Activated T-helper 1 cell treated with anti-CD3 and anti-CD28 coated beads, Interleukin-12 subunit alpha, Interleukin-12 subunit beta, Interleukin-2, Interleukin-4 antibody, amounts not matched to agents 30 ng/mL and 10 ng/mL and 1 ng/mL, durations not matched to agents 14 hours and 24 hours and 36 hours (primary cell): Measurements from ENCODE around the gene PDE6A. TPM values are rescaled to one million over a fixed set of nuclear protein-coding genes. Genes with fewer than 3 reads are reported as not detected.
"Not testable (repeated sequence)": the region's sequence is repeated elsewhere in the genome, so short reads cannot be mapped to it uniquely, and the experiment has no call there.

Experiments used
- DNase-seq: peaks from one replicate; pipeline ENCODE4 v3.0.0; 2021; ENCODE audit warnings: low spot score
- H3K27ac Mint-ChIP-seq: one replicate; pipeline ENCODE4 v1.8.0; 2021; ENCODE audit warnings: mild to moderate bottlenecking, mixed read lengths
- H3K27me3 Mint-ChIP-seq: one replicate; pipeline ENCODE4 v1.8.0; 2022; ENCODE audit warnings: mild to moderate bottlenecking, moderate library complexity, mixed read lengths; ENCODE audit not compliant: insufficient read depth
- H3K36me3 Mint-ChIP-seq: one replicate; pipeline ENCODE4 v1.8.0; 2021; ENCODE audit warnings: low read depth, mixed read lengths
- H3K4me1 Mint-ChIP-seq: one replicate; pipeline ENCODE4 v1.8.0; 2021; ENCODE audit warnings: low read depth, mixed read lengths
- H3K4me3 Mint-ChIP-seq: one replicate; pipeline ENCODE4 v1.8.0; 2021; ENCODE audit warnings: mild to moderate bottlenecking, moderate library complexity, mixed read lengths
- H3K9me3 Mint-ChIP-seq: one replicate; pipeline ENCODE4 v1.8.0; 2021; ENCODE audit warnings: mixed read lengths
- intact Hi-C: fragments of 100-400 bp; cut with micrococcal nuclease; formaldehyde crosslinking; loops from one replicate; pipeline ENCODE4 v1.15.1; 2024
- total RNA-seq: library from RNA; stranded (reverse); gene quantifications from 2 replicates; pipeline ENCODE4 v1.2.3, GENCODE V29; 2022

PDE6A gene
- total RNA-seq, 1 donor from 2014 or later = not detected

DNA sequence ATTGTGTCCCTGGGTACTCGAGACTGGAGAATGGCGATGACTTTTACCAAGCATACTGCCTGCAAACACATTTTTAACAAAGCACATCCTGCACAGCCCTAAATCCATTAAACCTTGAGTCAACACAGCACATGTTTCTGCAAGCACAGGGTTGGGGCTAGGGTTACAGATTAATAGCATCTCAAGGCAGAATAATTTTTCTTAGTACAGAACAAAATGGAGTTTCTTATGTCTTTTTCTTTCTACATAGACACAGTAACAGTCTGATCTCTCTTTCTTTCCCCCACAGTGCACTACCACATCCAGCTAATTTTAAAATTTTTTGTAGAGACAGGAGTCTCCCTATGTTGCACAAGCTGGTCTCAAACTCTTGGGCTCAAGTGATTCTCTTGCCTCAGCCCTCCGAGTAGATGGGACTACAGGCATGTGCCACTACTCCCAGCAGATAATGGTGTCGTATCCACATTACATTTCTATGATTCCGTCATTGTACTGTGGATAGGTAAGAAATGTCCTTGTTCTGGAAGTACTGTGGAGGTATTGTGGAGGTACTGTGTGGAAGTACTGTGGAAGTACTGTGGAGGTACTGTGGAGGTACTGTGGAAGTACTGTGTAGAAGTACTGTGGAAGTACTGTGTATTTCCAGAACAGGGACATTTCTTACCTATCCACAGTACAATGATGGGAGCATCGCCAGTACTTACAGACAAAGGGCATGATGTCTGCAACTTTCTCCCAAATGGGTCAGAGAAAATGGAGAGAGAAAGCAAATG, 1.2 kb downstream of the PDE6A start:
- intact Hi-C loops, H3K36me3 Mint-ChIP-seq, H3K4me1 Mint-ChIP-seq, DNase-seq, H3K4me3 Mint-ChIP-seq, H3K27ac Mint-ChIP-seq, H3K9me3 Mint-ChIP-seq, H3K27me3 Mint-ChIP-seq: not testable (repeated sequence)

DNA sequence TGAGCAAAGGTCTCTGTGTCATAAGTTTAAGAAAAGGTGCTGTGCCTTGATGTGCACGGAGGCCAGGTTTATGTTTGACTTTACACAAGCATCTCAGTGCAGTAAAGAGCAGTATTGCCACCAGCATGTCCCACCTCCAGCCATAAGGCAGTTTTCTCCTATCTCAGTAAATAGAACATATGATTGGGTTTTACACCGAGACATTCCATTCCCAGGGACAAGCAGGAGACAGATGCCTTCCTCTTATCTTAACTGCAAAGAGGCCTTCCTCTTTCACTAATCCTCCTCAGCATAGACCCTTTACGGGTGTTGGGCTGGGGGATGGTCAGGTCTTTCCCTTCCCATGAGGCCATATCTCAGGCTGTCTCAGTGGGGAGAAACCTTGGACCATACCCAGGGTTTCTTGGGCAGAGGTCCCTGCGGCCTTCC, 1.8 kb downstream of the PDE6A start:
- H3K36me3 Mint-ChIP-seq, H3K4me3 Mint-ChIP-seq, H3K27ac Mint-ChIP-seq, H3K9me3 Mint-ChIP-seq, H3K4me1 Mint-ChIP-seq, H3K27me3 Mint-ChIP-seq, DNase-seq, intact Hi-C loops: not testable (repeated sequence)

- H3K27me3 Mint-ChIP-seq = no peaks in the 10 kb centered on the region
- no peak overlapping the region for H3K27ac Mint-ChIP-seq
- H3K4me3 Mint-ChIP-seq = no peak overlapping the region
- DNase-seq = no peak
- H3K36me3 Mint-ChIP-seq = no peaks in the 10 kb centered on the region
- H3K9me3 Mint-ChIP-seq = no peaks in the 10 kb centered on the region
- intact Hi-C loops = no loop called here
- H3K4me1 Mint-ChIP-seq = no peaks in the 10 kb centered on the region
These were observed 2.4 kb downstream of the PDE6A start for GRCh38 chr5:149942199-149942598.

- no peaks in the 10 kb centered on the region for H3K9me3 Mint-ChIP-seq
- H3K4me3 Mint-ChIP-seq = no peak overlapping the region
- H3K27ac Mint-ChIP-seq = no peak overlapping the region
- no peaks in the 10 kb centered on the region for H3K27me3 Mint-ChIP-seq
- no peak for DNase-seq
- H3K4me1 Mint-ChIP-seq = no peaks in the 10 kb centered on the region
- intact Hi-C loops = no loop called here
- no peaks in the 10 kb centered on the region for H3K36me3 Mint-ChIP-seq
These were observed 2.8 kb downstream of the PDE6A start for GRCh38 chr5:149941795-149942194.

GRCh38 chr5:149940941-149941644, 3.5 kb downstream of the PDE6A start:
- no peaks in the 10 kb centered on the region for H3K27me3 Mint-ChIP-seq
- intact Hi-C loops = no loop called here
- H3K27ac Mint-ChIP-seq = no peak overlapping the region
- no peak overlapping the region for H3K4me3 Mint-ChIP-seq
- no peak for DNase-seq
- H3K9me3 Mint-ChIP-seq = no peaks in the 10 kb centered on the region
- H3K36me3 Mint-ChIP-seq = no peaks in the 10 kb centered on the region
- no peaks in the 10 kb centered on the region for H3K4me1 Mint-ChIP-seq

DNA sequence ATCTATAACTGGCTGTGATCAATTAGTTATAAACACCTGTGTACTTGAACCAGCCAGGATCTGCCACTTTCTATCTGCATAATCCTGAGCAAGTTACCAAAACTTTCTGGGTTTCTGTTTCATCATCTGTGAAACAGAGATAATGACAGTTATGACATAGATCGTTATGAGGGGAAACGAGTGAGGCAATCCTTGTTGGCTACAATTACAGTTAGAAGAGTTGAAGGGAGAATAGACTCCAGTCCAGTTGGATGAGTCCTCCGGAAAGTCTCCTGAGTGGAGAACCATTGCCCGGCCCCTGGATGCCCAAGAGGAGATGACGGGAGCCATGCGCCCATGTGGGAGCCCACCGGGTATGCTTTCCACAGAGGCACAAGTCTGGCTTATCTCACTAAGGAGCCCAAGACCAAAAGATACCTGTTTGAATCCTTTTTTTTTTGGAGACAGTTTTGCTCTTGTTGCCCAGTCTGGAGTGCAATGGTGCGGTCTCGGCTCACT, 4.5 kb downstream of the PDE6A start:
- no peak for DNase-seq
- H3K27ac Mint-ChIP-seq = peak overlapping the region; percentile 22
- intact Hi-C loops = no loop called here
- peaks cover 5% of the 10 kb centered on the region for H3K27me3 Mint-ChIP-seq
- no peaks in the 10 kb centered on the region for H3K9me3 Mint-ChIP-seq
- H3K4me3 Mint-ChIP-seq = no peak overlapping the region
- H3K4me1 Mint-ChIP-seq = no peaks in the 10 kb centered on the region
- no peaks in the 10 kb centered on the region for H3K36me3 Mint-ChIP-seq

DNA sequence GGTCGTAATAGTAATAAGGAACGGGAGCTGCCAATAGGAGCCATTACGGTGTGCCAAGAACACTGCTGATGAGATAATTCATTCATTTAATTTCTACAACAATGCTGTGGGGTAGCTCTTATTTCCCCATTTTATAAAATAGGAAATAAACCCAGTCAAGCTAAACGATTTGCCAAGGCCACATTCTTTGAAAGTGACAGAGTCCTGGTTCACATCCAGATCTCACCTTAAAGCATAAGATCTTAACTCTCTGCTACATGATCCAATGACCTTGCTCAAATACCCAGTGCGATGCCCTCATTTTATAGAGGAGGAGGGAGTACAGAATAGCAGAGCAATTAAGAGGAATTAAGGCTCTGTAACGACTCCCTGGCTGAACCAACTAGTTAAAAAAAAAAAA, 5.0 kb downstream of the PDE6A start:
- H3K27ac Mint-ChIP-seq = no peak overlapping the region
- H3K4me3 Mint-ChIP-seq = no peak overlapping the region

GRCh38 chr5:149938791-149939358, 5.7 kb downstream of the PDE6A start:
- Mint-ChIP-seq H3K36me3 (no peaks in the 10 kb centered on the region), H3K9me3 (no peaks in the 10 kb centered on the region), H3K27ac (no peak overlapping the region), H3K27me3 (peaks cover 5% of the 10 kb centered on the region), H3K4me1 (no peaks in the 10 kb centered on the region), H3K4me3 (no peak overlapping the region)
- intact Hi-C loops = no loop called here
- no peak for DNase-seq

More for the DNA sequence above, 5.0 kb downstream of the PDE6A start:
- no peaks in the 10 kb centered on the region for H3K4me1 Mint-ChIP-seq
- peaks cover 5% of the 10 kb centered on the region for H3K27me3 Mint-ChIP-seq
- no peak for DNase-seq
- intact Hi-C loops = no loop called here
- H3K9me3 Mint-ChIP-seq = no peaks in the 10 kb centered on the region
- no peaks in the 10 kb centered on the region for H3K36me3 Mint-ChIP-seq

DNA sequence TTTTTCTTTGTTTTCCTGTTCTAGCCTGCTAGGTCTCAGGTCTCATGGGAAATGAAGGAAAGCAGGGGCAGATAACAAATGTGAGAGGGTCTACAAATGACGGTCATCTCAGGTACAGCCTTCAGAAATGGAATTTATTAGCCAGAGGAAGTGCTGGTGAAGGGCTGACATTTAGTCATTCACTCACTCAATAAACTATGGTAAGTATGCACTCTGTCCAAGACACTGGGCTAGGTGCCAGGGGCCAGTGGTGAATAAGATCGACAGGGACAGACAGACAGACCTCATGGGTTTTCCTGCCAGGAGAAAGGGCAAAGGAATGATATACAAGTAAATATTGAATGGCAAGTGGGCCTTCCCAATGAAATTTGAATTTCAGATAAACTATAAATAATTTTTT, 6.3 kb downstream of the PDE6A start:
- Mint-ChIP-seq H3K9me3 (no peaks in the 10 kb centered on the region), H3K27ac (no peak overlapping the region), H3K27me3 (peaks cover 5% of the 10 kb centered on the region), H3K4me1 (no peaks in the 10 kb centered on the region), H3K4me3 (no peak overlapping the region), H3K36me3 (no peaks in the 10 kb centered on the region)
- intact Hi-C loops = no loop called here
- DNase-seq = no peak

DNA sequence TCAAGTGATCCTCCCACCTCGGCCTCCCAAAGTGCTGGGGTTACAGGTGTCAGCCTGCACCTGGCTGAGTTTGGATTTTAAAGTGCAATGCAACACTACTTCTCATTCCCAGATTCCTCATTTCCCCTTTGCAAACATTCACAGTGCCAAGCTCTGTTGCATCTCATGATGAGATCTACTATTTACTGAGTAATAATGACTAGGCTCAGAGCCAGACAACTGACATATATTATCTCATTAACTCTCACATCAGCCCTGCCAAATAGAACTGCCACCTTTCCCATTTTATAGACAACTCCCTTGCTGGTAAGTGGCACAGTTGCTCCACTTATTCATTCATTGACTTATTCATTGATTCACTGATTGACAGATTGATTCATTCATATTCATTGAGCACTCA, 7.0 kb downstream of the PDE6A start:
- Mint-ChIP-seq H3K4me1 (no peaks in the 10 kb centered on the region), H3K4me3 (no peak overlapping the region), H3K27me3 (peaks cover 5% of the 10 kb centered on the region), H3K9me3 (no peaks in the 10 kb centered on the region), H3K27ac (no peak overlapping the region), H3K36me3 (no peaks in the 10 kb centered on the region)
- no peak for DNase-seq
- intact Hi-C loops = no loop called here

DNA sequence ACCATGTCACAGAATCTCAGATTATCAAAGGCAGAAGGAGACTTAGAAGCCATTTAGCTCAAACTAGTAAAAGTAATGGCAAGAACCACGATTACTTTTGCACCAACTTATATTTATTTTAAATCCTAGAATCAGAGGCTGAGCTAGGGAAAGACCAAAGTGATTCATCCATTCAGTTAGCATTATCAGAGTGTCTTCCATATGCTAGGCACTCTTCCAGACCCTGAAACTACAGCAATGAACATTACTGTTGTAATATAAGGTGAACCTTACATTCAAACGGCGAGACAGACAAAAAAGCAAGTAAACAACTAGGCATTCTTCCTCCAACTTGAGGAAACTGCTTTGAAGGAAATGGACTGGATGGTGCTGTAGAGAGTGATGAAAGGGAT, 7.9 kb downstream of the PDE6A start:
- intact Hi-C loops = no loop called here
- peaks cover 5% of the 10 kb centered on the region for H3K27me3 Mint-ChIP-seq
- H3K36me3 Mint-ChIP-seq = no peaks in the 10 kb centered on the region
- no peaks in the 10 kb centered on the region for H3K9me3 Mint-ChIP-seq
- H3K4me1 Mint-ChIP-seq = no peaks in the 10 kb centered on the region
- no peak overlapping the region for H3K27ac Mint-ChIP-seq
- no peak overlapping the region for H3K4me3 Mint-ChIP-seq
- no peak for DNase-seq

DNA sequence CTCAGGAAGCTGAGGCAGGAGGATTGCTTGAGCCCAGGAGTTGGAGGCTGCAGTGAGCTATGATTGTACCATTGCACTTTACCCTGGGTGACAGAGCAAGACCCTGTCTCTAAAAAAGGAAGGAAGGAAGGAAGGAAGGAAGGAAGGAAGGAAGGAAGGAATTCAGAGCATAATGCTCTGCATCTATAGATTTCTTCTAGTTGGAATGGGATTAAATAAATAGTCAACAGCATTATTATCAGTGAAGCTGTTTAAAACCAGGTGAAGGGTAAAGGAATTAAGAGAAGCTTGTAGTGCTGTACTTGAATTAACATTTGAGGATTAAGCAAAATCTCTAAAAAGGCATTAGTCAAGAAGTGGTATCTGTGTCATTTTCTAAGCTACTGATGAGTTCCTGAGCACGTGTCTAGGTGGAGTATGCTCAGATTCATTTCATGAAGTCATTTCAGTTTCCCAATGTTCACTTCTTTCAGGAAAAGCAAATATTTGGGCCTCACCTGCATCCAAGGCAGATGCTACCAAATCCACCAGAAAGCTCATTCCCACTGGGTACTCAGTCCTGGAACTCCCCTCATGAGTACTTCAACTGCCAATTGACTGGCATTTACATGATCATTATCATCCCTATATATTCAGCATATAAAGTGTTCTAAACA, 8.4 kb downstream of the PDE6A start:
- intact Hi-C loops = no loop called here
- H3K4me1 Mint-ChIP-seq = no peaks in the 10 kb centered on the region
- H3K9me3 Mint-ChIP-seq = no peaks in the 10 kb centered on the region
- no peaks in the 10 kb centered on the region for H3K36me3 Mint-ChIP-seq
- no peak overlapping the region for H3K4me3 Mint-ChIP-seq
- no peak overlapping the region for H3K27ac Mint-ChIP-seq
- DNase-seq = no peak
- H3K27me3 Mint-ChIP-seq = peaks cover 5% of the 10 kb centered on the region

GRCh38 chr5:149935431-149935901, 9.1 kb downstream of the PDE6A start:
- intact Hi-C loops = no loop called here
- H3K27me3 Mint-ChIP-seq = peaks cover 6% of the 10 kb centered on the region
- H3K4me3 Mint-ChIP-seq = no peak overlapping the region
- no peak for DNase-seq
- H3K27ac Mint-ChIP-seq = no peak overlapping the region
- H3K4me1 Mint-ChIP-seq = peaks cover 5% of the 10 kb centered on the region
- H3K9me3 Mint-ChIP-seq = no peaks in the 10 kb centered on the region
- no peaks in the 10 kb centered on the region for H3K36me3 Mint-ChIP-seq
